Measurements from ENCODE around the gene SIPA1. TPM values are rescaled to one million over a fixed set of nuclear protein-coding genes. Genes with fewer than 3 reads are reported as not detected.

The SIPA1 gene
- total and polyA plus RNA-seq, 9 of the 15 experiments (the other 6 are each of a cell fraction or from before 2014, with no cell fraction given) = 0.25 to 85.8 (median 16.8) TPM

DNA sequence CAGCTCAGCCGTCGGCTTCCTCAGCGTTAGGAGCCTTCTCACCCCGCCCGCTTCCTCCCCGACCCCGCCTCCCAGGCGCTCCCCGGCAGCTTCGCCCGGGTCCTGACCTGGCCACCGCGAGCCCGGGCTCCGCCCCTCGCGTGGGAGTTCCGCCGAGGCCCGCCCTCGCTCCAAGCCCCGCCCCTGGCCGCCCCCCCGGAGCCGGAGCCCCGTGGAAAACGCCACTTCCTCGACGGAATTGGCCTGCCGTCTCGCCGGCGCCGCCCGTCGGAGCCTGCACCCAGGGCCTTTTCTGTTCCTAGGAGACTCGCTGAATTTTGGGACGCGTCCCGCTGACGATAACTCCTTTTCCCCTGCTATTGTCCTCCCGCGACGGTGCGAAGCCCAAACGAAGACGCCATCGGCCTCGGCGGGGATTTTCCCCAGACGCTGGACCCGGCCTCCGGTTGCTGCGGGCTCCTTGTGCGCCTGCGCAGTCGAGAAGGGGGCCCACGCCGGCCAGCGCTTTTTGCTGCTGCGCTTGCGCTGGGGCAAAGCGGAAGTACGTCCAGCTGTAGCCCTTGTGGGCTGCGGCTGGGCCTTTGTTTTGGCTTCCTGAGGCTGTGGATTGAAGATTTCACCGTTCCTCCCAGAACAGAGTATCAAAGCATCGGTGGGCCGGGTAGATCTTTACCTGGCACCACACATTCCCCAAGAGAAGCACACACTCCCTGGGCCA is 14.8 kb downstream of the SIPA1 start (continued):
- TF ChIP-seq, protein P1, sequence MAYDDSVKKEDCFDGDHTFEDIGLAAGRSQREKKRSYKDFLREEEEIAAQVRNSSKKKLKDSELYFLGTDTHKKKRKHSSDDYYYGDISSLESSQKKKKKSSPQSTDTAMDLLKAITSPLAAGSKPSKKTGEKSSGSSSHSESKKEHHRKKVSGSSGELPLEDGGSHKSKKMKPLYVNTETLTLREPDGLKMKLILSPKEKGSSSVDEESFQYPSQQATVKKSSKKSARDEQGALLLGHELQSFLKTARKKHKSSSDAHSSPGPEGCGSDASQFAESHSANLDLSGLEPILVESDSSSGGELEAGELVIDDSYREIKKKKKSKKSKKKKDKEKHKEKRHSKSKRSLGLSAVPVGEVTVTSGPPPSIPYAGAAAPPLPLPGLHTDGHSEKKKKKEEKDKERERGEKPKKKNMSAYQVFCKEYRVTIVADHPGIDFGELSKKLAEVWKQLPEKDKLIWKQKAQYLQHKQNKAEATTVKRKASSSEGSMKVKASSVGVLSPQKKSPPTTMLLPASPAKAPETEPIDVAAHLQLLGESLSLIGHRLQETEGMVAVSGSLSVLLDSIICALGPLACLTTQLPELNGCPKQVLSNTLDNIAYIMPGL (CRISPR knock-in tag; IDR thresholded peaks at IDR 0.05) = 0 out of 2 replicates have a peak, but pooled peaks have one; percentile 55
- TF ChIP-seq, protein P2, sequence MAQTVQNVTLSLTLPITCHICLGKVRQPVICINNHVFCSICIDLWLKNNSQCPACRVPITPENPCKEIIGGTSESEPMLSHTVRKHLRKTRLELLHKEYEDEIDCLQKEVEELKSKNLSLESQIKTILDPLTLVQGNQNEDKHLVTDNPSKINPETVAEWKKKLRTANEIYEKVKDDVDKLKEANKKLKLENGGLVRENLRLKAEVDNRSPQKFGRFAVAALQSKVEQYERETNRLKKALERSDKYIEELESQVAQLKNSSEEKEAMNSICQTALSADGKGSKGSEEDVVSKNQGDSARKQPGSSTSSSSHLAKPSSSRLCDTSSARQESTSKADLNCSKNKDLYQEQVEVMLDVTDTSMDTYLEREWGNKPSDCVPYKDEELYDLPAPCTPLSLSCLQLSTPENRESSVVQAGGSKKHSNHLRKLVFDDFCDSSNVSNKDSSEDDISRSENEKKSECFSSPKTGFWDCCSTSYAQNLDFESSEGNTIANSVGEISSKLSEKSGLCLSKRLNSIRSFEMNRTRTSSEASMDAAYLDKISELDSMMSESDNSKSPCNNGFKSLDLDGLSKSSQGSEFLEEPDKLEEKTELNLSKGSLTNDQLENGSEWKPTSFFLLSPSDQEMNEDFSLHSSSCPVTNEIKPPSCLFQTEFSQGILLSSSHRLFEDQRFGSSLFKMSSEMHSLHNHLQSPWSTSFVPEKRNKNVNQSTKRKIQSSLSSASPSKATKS (CRISPR knock-in tag; IDR thresholded peaks at IDR 0.05) = no peak
- 0 out of 2 replicates have a peak, but pooled peaks have one; percentile 12 for TF ChIP-seq TAF7 (tag; IDR thresholded peaks at IDR 0.05)
- TF ChIP-seq, protein P3, sequence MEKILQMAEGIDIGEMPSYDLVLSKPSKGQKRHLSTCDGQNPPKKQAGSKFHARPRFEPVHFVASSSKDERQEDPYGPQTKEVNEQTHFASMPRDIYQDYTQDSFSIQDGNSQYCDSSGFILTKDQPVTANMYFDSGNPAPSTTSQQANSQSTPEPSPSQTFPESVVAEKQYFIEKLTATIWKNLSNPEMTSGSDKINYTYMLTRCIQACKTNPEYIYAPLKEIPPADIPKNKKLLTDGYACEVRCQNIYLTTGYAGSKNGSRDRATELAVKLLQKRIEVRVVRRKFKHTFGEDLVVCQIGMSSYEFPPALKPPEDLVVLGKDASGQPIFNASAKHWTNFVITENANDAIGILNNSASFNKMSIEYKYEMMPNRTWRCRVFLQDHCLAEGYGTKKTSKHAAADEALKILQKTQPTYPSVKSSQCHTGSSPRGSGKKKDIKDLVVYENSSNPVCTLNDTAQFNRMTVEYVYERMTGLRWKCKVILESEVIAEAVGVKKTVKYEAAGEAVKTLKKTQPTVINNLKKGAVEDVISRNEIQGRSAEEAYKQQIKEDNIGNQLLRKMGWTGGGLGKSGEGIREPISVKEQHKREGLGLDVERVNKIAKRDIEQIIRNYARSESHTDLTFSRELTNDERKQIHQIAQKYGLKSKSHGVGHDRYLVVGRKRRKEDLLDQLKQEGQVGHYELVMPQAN (IDR thresholded peaks at IDR 0.05; ENCODE audit: borderline replicate concordance) = peak; percentile 69
- TF ChIP-seq, protein P4, sequence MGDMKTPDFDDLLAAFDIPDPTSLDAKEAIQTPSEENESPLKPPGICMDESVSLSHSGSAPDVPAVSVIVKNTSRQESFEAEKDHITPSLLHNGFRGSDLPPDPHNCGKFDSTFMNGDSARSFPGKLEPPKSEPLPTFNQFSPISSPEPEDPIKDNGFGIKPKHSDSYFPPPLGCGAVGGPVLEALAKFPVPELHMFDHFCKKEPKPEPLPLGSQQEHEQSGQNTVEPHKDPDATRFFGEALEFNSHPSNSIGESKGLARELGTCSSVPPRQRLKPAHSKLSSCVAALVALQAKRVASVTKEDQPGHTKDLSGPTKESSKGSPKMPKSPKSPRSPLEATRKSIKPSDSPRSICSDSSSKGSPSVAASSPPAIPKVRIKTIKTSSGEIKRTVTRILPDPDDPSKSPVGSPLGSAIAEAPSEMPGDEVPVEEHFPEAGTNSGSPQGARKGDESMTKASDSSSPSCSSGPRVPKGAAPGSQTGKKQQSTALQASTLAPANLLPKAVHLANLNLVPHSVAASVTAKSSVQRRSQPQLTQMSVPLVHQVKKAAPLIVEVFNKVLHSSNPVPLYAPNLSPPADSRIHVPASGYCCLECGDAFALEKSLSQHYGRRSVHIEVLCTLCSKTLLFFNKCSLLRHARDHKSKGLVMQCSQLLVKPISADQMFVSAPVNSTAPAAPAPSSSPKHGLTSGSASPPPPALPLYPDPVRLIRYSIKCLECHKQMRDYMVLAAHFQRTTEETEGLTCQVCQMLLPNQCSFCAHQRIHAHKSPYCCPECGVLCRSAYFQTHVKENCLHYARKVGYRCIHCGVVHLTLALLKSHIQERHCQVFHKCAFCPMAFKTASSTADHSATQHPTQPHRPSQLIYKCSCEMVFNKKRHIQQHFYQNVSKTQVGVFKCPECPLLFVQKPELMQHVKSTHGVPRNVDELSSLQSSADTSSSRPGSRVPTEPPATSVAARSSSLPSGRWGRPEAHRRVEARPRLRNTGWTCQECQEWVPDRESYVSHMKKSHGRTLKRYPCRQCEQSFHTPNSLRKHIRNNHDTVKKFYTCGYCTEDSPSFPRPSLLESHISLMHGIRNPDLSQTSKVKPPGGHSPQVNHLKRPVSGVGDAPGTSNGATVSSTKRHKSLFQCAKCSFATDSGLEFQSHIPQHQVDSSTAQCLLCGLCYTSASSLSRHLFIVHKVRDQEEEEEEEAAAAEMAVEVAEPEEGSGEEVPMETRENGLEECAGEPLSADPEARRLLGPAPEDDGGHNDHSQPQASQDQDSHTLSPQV (IDR thresholded peaks at IDR 0.05) = peak; percentile 48; the same call in 1 of the 2 replicates
- TF ChIP-seq, protein P5, sequence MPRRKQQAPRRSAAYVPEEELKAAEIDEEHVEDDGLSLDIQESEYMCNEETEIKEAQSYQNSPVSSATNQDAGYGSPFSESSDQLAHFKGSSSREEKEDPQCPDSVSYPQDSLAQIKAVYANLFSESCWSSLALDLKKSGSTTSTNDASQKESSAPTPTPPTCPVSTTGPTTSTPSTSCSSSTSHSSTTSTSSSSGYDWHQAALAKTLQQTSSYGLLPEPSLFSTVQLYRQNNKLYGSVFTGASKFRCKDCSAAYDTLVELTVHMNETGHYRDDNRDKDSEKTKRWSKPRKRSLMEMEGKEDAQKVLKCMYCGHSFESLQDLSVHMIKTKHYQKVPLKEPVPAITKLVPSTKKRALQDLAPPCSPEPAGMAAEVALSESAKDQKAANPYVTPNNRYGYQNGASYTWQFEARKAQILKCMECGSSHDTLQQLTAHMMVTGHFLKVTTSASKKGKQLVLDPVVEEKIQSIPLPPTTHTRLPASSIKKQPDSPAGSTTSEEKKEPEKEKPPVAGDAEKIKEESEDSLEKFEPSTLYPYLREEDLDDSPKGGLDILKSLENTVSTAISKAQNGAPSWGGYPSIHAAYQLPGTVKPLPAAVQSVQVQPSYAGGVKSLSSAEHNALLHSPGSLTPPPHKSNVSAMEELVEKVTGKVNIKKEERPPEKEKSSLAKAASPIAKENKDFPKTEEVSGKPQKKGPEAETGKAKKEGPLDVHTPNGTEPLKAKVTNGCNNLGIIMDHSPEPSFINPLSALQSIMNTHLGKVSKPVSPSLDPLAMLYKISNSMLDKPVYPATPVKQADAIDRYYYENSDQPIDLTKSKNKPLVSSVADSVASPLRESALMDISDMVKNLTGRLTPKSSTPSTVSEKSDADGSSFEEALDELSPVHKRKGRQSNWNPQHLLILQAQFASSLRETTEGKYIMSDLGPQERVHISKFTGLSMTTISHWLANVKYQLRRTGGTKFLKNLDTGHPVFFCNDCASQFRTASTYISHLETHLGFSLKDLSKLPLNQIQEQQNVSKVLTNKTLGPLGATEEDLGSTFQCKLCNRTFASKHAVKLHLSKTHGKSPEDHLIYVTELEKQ (CRISPR knock-in tag; IDR thresholded peaks at IDR 0.05) = no peak
- TF ChIP-seq RBM14 (IDR thresholded peaks at IDR 0.05; ENCODE audit: borderline replicate concordance, insufficient read depth, low read depth, low read length) = no peak
- TF ChIP-seq, protein P6, sequence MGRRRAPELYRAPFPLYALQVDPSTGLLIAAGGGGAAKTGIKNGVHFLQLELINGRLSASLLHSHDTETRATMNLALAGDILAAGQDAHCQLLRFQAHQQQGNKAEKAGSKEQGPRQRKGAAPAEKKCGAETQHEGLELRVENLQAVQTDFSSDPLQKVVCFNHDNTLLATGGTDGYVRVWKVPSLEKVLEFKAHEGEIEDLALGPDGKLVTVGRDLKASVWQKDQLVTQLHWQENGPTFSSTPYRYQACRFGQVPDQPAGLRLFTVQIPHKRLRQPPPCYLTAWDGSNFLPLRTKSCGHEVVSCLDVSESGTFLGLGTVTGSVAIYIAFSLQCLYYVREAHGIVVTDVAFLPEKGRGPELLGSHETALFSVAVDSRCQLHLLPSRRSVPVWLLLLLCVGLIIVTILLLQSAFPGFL (CRISPR knock-in tag; IDR thresholded peaks at IDR 0.05) = no peak
- no peak for TF ChIP-seq KAT2B (IDR thresholded peaks at IDR 0.05; ENCODE audit: low read depth, low read length)
- TF ChIP-seq POLR2B (IDR thresholded peaks at IDR 0.05; ENCODE audit: low read depth, partially characterized antibody) = peak; percentile 90
